Measurements from ENCODE around the gene OR56A5. TPM values are rescaled to one million over a fixed set of nuclear protein-coding genes. Genes with fewer than 3 reads are reported as not detected.
"Not testable (repeated sequence)": the region's sequence is repeated elsewhere in the genome, so short reads cannot be mapped to it uniquely, and the experiment has no call there.

The OR56A5 gene
- not detected in 2 replicates for total RNA-seq (2014; rRNA removed; shearing (Covaris generic))

DNA sequence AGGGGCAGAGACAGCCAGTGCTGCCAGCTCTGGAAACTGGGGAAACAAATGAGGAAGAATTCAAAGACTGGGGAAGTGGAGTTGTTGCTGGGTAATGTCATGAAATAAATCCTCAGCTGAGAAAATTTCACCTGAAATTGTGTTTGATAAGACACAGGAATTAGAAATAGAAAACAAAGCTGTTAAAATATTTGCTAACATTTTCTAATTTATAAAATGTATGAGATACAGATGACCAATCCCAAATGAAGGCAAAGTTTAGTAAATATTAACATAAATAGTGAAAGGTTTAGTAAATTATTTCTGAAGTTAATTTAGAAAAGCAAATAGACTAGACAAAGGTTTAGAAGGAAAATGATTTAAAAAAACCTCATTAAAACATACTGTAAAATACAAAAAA lies at the start of gene OR56A5:
Gene OR56A5 (minus strand): TSS at position 101 of the 400 bp plus-strand sequence. CDS start 0 bp downstream, at position 101.
- DNase-seq (ENCODE audit: low spot score) = no peak

- DNase-seq (ENCODE audit: low spot score) = no peak
Observed at GRCh38 chr11:6013042-6013441, 44.7 kb upstream of the OR56A5 start.

DNA sequence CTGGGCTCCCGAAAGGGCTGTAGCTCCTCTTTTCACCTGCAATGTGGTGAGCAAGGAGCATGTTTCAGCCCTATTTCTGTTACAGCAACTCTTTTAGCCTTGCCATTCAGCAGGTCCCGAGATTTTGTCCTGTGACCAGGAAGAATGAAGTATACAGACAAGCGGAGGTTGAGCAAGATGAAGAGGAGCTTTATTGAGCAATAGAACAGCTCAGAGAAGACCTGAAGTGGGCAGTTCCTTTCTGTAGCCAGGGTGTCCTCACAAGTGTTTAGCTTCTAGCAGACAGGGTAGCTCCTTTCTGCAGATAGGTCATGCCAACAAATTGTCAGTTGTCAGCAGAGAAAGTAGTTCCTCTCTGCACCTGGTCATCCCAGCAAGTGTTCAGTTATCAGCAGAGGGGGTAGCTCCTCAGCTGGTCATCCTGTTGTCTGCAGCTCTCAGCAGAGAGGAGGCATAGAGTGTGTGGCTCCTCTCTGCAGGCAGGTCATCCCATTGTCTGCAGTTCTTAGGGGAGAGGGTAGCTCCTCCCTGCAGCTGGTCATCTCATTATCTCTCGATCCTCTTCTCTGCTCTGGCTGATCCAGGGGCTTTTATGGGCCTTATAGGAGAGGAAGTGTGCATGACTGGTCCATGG lies 43.9 kb upstream of the OR56A5 start:
- no peak for DNase-seq (ENCODE audit: low spot score)

DNA sequence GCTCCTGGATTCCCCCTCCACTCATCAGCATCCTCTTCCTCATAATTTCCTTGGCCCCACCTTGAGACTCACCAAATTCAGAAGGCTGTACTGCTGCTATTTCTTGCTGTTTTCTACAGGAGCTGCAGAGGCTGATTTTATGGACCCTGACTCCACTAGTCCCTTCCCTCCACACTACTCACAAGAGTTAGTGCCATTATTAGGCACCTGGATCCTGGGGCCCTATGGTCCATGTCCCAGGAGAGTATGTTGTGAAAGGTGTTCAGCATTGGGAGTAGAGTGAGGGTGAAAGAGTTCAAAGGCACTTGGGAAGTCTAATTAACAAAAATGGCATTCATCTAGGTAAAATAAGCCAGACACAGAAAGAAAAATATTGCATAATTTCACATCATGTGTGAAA lies 38.6 kb upstream of the OR56A5 start, which contains the start of gene OR56A4:
Gene OR56A4 (minus strand): TSS at position 101 of the 400 bp plus-strand sequence. CDS start 3,954 bp downstream, outside the sequence.
- DNase-seq (ENCODE audit: low spot score) = no peak

DNA sequence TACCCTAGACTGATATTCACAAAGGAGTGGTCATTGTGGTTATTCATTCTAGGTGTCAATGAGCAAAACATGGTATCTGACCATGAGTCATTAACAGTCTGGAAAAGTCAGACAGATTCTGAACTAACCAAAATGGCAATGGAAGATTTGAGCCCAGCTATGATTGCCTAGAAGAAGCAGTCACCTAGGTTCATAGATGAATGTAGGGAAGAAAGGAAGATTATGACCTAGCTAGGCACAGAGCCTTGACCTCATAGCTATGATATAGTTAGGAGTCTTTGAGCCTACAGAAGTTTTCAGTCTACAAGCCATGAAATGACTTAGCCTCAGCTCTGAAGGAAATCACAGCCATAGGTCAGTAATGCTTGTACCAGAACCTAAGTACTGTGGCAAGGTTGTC lies 38.1 kb upstream of the OR56A5 start:
- no peak for DNase-seq (ENCODE audit: low spot score)

- DNase-seq (ENCODE audit: low spot score) = no peak
Observed at GRCh38 chr11:6002202-6002699, 34.0 kb upstream of the OR56A5 start.

DNA sequence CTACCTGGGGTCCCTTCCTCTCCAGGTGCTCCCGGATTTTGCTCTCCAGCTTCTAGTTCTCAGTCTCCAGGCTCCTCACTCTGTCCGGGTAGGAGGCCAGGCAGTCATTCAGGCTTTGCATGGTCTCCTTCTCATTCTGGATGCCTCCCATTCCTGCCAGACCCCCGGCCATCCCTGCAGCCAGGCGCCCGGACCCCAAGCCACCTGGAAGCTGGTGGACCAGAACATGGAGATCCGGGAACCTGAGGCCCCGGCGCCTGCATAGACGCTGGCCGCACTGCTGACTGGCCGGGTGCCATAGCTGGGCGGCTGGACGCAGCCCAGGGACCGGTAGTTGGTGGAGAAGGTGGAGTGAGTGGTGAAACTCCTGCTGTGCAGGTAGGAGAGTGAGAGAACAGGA lies 26.5 kb upstream of the OR56A5 start:
- no peak for DNase-seq (ENCODE audit: low spot score)

GRCh38 chr11:5992604-5993251 lies 24.4 kb upstream of the OR56A5 start:
- DNase-seq (ENCODE audit: low spot score) = peak; percentile 21

DNA sequence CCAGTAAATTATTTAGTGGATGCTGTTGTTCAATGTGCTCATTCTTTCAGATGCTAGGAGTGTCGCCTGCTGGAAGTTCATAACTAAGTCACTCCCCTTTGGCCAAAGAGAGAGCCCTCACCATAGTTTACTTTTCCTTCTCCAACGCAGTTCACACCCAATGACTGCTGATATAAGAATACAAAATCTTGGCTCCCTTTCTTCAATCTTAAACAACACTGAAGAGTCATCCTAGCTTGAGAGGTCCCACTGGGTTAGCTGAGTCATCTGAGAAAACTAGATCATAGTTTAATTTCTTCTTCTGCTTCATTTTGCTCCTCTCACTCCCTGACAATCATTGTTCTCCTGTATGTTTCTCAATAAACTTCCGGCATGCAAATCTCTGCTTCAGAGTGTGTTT lies 23.9 kb upstream of the OR56A5 start:
- no peak for DNase-seq (ENCODE audit: low spot score)

- no peak for DNase-seq (ENCODE audit: low spot score)
Observed at GRCh38 chr11:5989203-5989602, 20.9 kb upstream of the OR56A5 start.

- DNase-seq (ENCODE audit: low spot score) = no peak
Observed at GRCh38 chr11:5986885-5987284, 18.6 kb upstream of the OR56A5 start, which contains the start of gene OR52L1. Gene OR52L1, minus strand, starts transcription at chr11:5986985. Its CDS starts 55 bp downstream, at chr11:5986930.

GRCh38 chr11:5983443-5983842 lies 15.1 kb upstream of the OR56A5 start:
- DNase-seq (ENCODE audit: low spot score) = no peak

GRCh38 chr11:5973530-5973929 lies 5.2 kb upstream of the OR56A5 start:
- no peak for DNase-seq (ENCODE audit: low spot score)

DNA sequence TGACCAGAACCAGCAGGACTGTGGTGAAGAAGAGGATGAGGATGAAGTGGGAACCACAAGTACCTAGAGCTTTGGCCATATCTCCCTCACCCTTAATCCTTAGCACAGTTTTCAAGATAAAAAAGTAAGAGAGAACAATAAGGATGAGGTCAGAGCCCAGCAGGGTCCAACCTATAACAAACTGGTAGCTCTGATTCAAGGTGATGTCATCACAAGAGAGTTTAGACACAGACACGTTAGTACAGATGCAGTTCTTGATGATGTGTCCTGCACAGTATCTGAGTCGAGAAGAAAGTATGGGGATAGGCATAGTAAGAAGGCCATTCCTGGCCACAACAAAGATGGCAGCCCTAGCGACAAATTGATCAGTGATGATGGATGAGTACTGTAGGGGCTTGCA lies 586 bp downstream of the OR56A5 start:
- no peak for DNase-seq (ENCODE audit: low spot score)

DNA sequence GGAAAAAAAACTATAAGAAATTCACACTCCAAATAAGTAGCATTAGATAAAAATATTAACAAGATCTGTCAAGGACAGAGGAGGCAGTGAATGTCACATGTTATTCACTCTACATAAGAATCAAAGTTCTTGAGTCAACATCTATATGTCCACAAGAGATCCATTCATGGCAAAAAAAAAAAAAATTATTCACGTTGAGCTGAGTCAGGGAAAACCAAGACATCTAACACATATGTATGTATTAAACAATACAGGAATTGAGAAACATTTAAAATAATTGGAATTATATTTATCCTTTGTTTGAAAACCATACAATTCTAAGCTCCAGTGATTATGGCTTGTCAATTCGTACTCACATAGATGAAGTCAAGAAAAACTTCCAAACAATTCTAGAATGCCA lies 1.3 kb downstream of the OR56A5 start:
- DNase-seq (ENCODE audit: low spot score) = no peak

GRCh38 chr11:5960704-5961320 lies 7.5 kb downstream of the OR56A5 start:
- DNase-seq (ENCODE audit: low spot score) = not testable (repeated sequence)

GRCh38 chr11:5955586-5955985 lies 12.7 kb downstream of the OR56A5 start:
- DNase-seq (ENCODE audit: low spot score) = no peak

DNA sequence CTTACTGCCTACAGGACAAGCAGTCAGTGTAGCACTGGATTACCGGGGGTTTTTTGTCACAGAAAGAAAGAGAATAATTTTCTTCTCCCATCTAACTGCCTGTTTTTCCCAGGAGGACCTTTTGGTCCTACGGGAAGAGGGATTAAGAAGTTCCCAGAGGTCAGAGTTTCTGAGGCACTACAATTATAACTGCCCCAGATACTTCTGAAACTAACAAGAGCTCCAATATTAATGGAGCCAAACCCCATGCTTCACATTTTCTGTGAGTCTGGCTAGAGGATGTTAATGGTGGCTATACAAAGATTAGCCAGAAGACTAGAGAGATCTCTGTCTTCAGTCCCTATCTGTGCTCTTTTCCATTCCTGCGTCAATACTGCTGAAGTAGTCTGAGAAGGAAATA lies 26.3 kb downstream of the OR56A5 start, which contains the start of gene OR56A3:
Gene OR56A3 (plus strand): TSS at position 301 of the 400 bp plus-strand sequence. CDS start 5,096 bp downstream, outside the sequence.
- no peak for DNase-seq (ENCODE audit: low spot score)

DNA sequence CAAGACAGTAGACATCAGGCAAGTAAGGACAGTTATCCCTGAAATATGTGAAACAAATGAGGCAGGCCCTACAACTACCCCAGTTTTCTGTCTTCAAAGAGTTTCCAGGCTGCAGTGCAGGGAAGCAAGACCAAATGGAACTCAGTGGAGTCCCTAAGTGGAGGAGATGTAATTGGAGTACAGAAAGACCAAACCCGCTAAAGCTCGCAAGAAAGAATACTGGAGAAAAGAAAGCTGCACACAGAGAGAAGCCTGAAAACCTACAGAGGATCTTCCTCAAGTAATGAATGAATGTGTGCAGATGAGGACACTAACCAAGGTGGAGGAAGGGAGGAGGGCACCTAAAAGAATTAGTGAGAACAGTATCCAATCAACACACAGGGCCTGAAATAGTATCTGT lies 27.5 kb downstream of the OR56A5 start:
- DNase-seq (ENCODE audit: low spot score) = no peak

- DNase-seq (ENCODE audit: low spot score) = no peak
Observed at GRCh38 chr11:5938603-5938965, 29.7 kb downstream of the OR56A5 start.

- no peak for DNase-seq (ENCODE audit: low spot score)
Observed at GRCh38 chr11:5937868-5938602, 30.3 kb downstream of the OR56A5 start.

- DNase-seq (ENCODE audit: low spot score) = no peak
Observed at GRCh38 chr11:5933116-5933515, 35.2 kb downstream of the OR56A5 start.

Measured in H4 (cell line).